Measurements from ENCODE around the gene ITPR2. TPM values are rescaled to one million over a fixed set of nuclear protein-coding genes. Genes with fewer than 3 reads are reported as not detected.
A peak's percentile ranks its signal among the peaks of the same experiment; 100 is the strongest.

ITPR2 gene
- total and polyA plus RNA-seq, 2 of the 13 experiments (the other 11 are each of a cell fraction or from before 2014, with no cell fraction given): 31.9 to 81.9 TPM

GRCh38 chr12:26853303-26854030 lies 20.5 kb upstream of the ITPR2 start (continued):
- no peak for TF ChIP-seq ZNF362 (CRISPR knock-in tag; IDR thresholded peaks at IDR 0.05; ENCODE audit: borderline replicate concordance)
- peak; percentile 78 for TF ChIP-seq SMC3 (IDR thresholded peaks at IDR 0.05; ENCODE audit: low read length)
- TF ChIP-seq ZNF784 (CRISPR knock-in tag; IDR thresholded peaks at IDR 0.05; ENCODE audit: borderline replicate concordance): no peak
- no peak for TF ChIP-seq ZNF768 (CRISPR knock-in tag; IDR thresholded peaks at IDR 0.05)
- TF ChIP-seq PBX3 (CRISPR knock-in tag; IDR thresholded peaks at IDR 0.05; ENCODE audit: borderline replicate concordance): no peak
- no peak for TF ChIP-seq ATF7 (IDR thresholded peaks at IDR 0.05)
- TF ChIP-seq ATF7 (CRISPR knock-in tag; IDR thresholded peaks at IDR 0.05): no peak
- no peak for TF ChIP-seq GZF1 (CRISPR knock-in tag; IDR thresholded peaks at IDR 0.05)
- TF ChIP-seq GATA4 (IDR thresholded peaks at IDR 0.05; ENCODE audit: borderline replicate concordance, low read depth): no peak
- TF ChIP-seq ZNF430 (CRISPR knock-in tag; IDR thresholded peaks at IDR 0.05): 0 out of 2 replicates have a peak, but pooled peaks have one; percentile 32
- TF ChIP-seq TCF7 (IDR thresholded peaks at IDR 0.05; ENCODE audit: low read depth): peak; percentile 41; the same call in 1 of the 2 replicates
- no peak for TF ChIP-seq HOXA3 (CRISPR knock-in tag; IDR thresholded peaks at IDR 0.05)
- 0 out of 2 replicates have a peak, but pooled peaks have one; percentile 34 for TF ChIP-seq ZNF580 (CRISPR knock-in tag; IDR thresholded peaks at IDR 0.05; ENCODE audit: borderline replicate concordance, low read depth)
- TF ChIP-seq NR0B2 (CRISPR knock-in tag; IDR thresholded peaks at IDR 0.05): no peak
- no peak for TF ChIP-seq ZMYM3 (CRISPR knock-in tag; IDR thresholded peaks at IDR 0.05)
- TF ChIP-seq ZBTB7A (CRISPR knock-in tag; IDR thresholded peaks at IDR 0.05): no peak
- TF ChIP-seq HNF1A (IDR thresholded peaks at IDR 0.05; ENCODE audit: low read depth): no peak
- TF ChIP-seq HNF1A (CRISPR knock-in tag; IDR thresholded peaks at IDR 0.05; ENCODE audit: borderline replicate concordance): no peak
- TF ChIP-seq NFIC (IDR thresholded peaks at IDR 0.05; ENCODE audit: low read length): no peak
- no peak for TF ChIP-seq IRF1 (CRISPR knock-in tag; IDR thresholded peaks at IDR 0.05; ENCODE audit: low read depth)
